ENCODE results near the gene OBSCN. TPM values are rescaled to one million over a fixed set of nuclear protein-coding genes. Genes with fewer than 3 reads are reported as not detected.

The OBSCN gene
- total RNA-seq, 2 donors from 2014 or later: 34.3 to 45.2 TPM

DNA sequence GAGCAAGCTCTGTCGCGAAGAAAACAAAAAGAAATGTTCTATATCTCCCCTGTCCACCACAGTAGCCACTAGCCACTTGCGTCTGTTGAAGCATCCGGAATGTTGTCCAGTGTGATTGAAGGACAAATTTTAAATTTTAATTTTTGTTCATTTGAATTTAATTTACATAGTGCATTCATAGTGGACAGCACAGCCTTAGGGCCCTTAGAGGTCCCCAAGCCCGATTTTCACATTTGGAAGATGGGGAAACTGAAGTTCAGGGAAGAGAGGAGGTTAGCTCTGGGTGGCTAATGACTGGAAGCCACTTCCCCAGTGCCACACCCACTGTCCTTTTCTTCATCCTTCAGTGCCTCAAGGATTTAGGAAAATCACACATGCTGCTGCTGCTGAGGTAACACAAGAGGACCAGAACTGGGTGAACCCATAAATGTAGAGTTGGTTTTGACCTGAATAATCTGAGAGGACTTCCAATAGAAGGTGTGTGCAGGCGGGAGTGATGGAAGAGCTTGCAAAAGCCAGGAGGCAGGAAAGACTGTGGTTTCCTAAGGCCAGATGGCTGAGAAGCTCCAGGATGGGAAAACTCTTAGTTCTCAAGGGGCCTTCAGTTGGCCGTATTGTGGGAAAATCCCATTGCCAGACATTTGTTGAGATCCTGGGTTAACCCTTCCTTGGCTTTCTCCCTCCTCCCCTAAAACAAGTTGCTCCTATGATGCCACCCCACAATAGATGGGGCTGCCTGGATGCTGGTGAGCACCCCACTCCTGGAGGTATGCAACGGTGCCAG lies 149.2 kb downstream of the OBSCN start:
- Histone ChIP-seq H3K9me3 (no peaks in the 10 kb centered on the region), H3K4me1 (replicated peaks) (no peaks in the 10 kb centered on the region), H3K27ac (no peak overlapping the region), H3K36me3 (no peaks in the 10 kb centered on the region), H3K27me3 (replicated peaks; ENCODE audit: insufficient read depth) (no peaks in the 10 kb centered on the region), H3K4me3 (no peak overlapping the region)
- intact Hi-C loops (cut with DNase I): no loop called here
- WGBS: 84% methylated on average over 8 of the region's 8 CpGs
- no peak for DNase-seq (ENCODE audit: low spot score)
- TF ChIP-seq, protein P1, sequence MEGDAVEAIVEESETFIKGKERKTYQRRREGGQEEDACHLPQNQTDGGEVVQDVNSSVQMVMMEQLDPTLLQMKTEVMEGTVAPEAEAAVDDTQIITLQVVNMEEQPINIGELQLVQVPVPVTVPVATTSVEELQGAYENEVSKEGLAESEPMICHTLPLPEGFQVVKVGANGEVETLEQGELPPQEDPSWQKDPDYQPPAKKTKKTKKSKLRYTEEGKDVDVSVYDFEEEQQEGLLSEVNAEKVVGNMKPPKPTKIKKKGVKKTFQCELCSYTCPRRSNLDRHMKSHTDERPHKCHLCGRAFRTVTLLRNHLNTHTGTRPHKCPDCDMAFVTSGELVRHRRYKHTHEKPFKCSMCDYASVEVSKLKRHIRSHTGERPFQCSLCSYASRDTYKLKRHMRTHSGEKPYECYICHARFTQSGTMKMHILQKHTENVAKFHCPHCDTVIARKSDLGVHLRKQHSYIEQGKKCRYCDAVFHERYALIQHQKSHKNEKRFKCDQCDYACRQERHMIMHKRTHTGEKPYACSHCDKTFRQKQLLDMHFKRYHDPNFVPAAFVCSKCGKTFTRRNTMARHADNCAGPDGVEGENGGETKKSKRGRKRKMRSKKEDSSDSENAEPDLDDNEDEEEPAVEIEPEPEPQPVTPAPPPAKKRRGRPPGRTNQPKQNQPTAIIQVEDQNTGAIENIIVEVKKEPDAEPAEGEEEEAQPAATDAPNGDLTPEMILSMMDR (IDR thresholded peaks at IDR 0.05): no peak
- no peak for TF ChIP-seq POLR2AphosphoS5 (IDR thresholded peaks at IDR 0.05)
- no peak for TF ChIP-seq POLR2A (IDR thresholded peaks at IDR 0.05)

DNA sequence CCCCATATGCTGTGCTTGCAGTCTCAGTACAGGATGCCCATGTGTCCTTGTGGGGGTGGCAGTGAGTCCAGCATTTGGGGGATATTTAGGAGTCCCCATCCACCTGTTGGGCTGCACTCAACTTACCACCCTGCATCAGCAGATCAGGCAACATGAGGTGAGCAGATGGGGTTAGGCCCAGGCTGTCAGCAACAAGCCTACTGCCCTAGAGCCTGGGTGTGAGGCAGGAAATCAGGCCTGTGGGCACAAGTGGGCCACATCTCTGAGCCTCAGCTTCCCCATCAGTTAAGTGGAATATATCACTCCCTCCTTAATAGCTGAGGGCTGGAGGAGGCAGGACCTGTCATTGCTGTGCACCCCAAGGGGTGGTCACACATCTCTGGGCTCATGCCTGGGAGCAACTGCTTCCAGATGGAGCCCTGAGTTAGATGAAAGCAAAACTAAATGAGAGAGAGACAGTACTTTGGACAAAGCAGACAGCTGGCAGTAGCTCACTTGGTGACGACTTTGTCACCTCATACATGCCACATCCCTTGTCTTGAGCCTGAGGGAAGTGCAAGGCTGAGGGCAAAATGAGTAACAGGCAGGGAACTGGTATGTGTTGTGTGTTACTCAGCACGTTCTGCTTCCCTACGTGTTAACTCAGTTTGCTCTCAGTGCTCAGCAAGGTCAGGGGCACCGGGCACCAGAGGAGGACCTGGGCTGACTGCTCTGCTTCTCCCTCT lies 150.4 kb downstream of the OBSCN start:
- 79% methylated on average over 4 of the region's 4 CpGs for WGBS
- Histone ChIP-seq H3K9me3 (no peaks in the 10 kb centered on the region), H3K27ac (no peak overlapping the region), H3K27me3 (replicated peaks; ENCODE audit: insufficient read depth) (no peaks in the 10 kb centered on the region), H3K36me3 (no peaks in the 10 kb centered on the region), H3K4me1 (replicated peaks) (no peaks in the 10 kb centered on the region), H3K4me3 (no peak overlapping the region)
- DNase-seq (ENCODE audit: low spot score): no peak
- TF ChIP-seq, protein P1 (IDR thresholded peaks at IDR 0.05): no peak
- no peak for TF ChIP-seq POLR2A (IDR thresholded peaks at IDR 0.05)
- TF ChIP-seq POLR2AphosphoS5 (IDR thresholded peaks at IDR 0.05): no peak
- intact Hi-C loops (cut with DNase I): no loop called here

DNA sequence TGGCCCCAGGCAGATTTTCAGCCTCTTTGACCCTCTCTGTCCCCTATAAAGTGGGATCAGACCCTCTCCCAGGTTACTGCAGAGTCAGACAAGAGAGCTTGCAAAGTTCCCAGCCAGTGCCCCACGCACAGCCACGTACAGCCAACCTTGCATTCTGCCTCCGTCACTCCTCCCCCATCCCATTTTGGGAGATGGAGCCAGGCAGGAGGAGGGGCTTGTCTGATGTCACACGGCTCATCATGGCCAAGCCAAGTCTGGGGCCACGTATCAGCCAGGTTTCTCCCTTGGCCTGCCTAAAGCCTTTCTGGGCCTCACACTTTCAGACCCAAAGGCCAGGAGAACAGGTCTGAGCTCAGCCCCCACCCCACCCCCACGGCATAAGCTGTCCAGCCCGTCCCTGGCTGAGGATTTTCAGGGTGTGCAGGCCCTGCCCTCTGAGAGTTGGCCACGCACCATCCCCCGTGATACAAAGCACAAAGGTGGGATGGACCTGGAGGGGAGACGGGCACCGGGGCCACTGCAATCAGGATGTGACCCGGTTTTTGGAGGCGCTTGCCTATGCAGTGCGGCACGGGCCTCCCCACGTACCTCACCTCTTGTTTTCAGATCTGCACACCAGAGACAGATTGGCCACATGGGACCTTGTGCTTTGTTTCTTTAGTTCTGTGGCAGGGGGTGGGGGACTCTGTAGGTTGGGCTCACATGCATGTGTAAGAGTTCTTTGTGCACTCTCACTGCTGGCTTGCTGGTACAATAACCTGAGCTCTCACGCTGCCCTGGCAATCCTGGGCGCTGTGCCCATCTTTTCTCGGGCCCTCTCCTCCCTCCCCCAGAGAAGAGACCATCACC lies 151.1 kb downstream of the OBSCN start:
- 86% methylated on average over 18 of the region's 19 CpGs for whole genome bisulfite sequencing
- no peak overlapping the region for H3K27ac ChIP-seq
- H3K4me3 ChIP-seq: no peak overlapping the region
- H3K4me1 ChIP-seq (replicated peaks): no peaks in the 10 kb centered on the region
- H3K9me3 ChIP-seq: no peaks in the 10 kb centered on the region
- DNase-seq (ENCODE audit: low spot score): no peak
- no peaks in the 10 kb centered on the region for H3K27me3 ChIP-seq (replicated peaks; ENCODE audit: insufficient read depth)
- H3K36me3 ChIP-seq: no peaks in the 10 kb centered on the region
- intact Hi-C loops (cut with DNase I): no loop called here
- TF ChIP-seq POLR2A (IDR thresholded peaks at IDR 0.05) (no peak), POLR2AphosphoS5 (IDR thresholded peaks at IDR 0.05) (no peak)
- TF ChIP-seq, protein P1 (IDR thresholded peaks at IDR 0.05): no peak

DNA sequence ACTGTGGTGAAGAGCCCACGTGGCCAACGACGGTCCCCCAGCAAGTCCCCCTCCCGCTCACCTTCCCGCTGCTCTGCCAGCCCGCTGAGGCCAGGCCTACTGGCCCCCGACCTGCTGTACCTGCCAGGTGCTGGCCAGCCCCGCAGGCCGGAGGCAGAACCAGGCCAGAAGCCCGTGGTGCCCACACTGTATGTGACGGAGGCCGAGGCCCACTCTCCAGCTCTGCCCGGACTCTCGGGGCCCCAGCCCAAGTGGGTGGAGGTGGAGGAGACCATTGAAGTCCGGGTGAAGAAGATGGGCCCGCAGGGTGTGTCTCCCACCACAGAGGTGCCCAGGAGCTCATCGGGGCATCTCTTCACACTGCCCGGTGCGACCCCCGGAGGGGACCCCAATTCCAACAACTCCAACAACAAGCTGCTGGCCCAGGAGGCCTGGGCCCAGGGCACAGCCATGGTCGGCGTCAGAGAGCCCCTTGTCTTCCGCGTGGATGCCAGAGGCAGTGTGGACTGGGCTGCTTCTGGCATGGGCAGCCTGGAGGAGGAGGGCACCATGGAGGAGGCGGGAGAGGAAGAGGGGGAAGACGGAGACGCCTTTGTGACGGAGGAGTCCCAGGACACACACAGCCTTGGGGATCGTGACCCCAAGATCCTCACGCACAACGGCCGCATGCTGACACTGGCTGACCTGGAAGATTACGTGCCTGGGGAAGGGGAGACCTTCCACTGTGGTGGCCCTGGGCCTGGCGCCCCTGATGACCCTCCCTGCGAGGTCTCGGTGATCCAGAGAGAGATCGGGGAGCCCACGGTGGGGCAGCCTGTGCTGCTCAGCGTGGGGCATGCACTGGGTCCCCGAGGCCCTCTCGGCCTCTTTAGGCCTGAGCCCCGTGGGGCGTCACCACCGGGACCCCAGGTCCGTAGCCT lies 152.0 kb downstream of the OBSCN start:
- DNase-seq (ENCODE audit: low spot score): no peak
- H3K27ac ChIP-seq: no peak overlapping the region
- H3K36me3 ChIP-seq: no peaks in the 10 kb centered on the region
- H3K4me3 ChIP-seq: no peak overlapping the region
- no peaks in the 10 kb centered on the region for H3K9me3 ChIP-seq
- intact Hi-C loops (cut with DNase I): no loop called here
- 92% methylated on average over 45 of the region's 45 CpGs for WGBS
- H3K4me1 ChIP-seq (replicated peaks): no peaks in the 10 kb centered on the region
- H3K27me3 ChIP-seq (replicated peaks; ENCODE audit: insufficient read depth): no peaks in the 10 kb centered on the region
- TF ChIP-seq, protein P1 (IDR thresholded peaks at IDR 0.05): no peak
- no peak for TF ChIP-seq POLR2AphosphoS5 (IDR thresholded peaks at IDR 0.05)

Data from prostate gland (tissue), 2 donors.